Mesothelial cell of epicardium (in vitro differentiated cells): ENCODE measurements around the gene RORB. TPM values are rescaled to one million over a fixed set of nuclear protein-coding genes. Genes with fewer than 3 reads are reported as not detected.

ENCODE experiments used
- DNase-seq, 2 experiments: peaks; one replicate each; pipeline ENCODE4 v3.0.0; 2021; ENCODE audit warnings: low spot score in 2 of 2; ENCODE audit not compliant: unreplicated experiment in 2 of 2
- H3K27ac Mint-ChIP-seq: 2 replicates; pipeline ENCODE4 v1.8.0; 2021; ENCODE audit warnings: mixed read lengths
- H3K27me3 Mint-ChIP-seq: 2 replicates; pipeline ENCODE4 v1.8.0; 2021; ENCODE audit warnings: low read depth, mixed read lengths
- H3K36me3 Mint-ChIP-seq: 2 replicates; pipeline ENCODE4 v1.8.0; 2021; ENCODE audit warnings: mixed read lengths
- H3K4me1 Mint-ChIP-seq: 2 replicates; pipeline ENCODE4 v1.8.0; 2021; ENCODE audit warnings: mixed read lengths
- H3K4me3 Mint-ChIP-seq: 2 replicates; pipeline ENCODE4 v1.8.0; 2021; ENCODE audit warnings: mild to moderate bottlenecking, moderate library complexity, mixed read lengths
- H3K9me3 Mint-ChIP-seq: 2 replicates; pipeline ENCODE4 v1.8.0; 2021; ENCODE audit warnings: mixed read lengths
- CTCF ChIP-seq: fragments of 200-600 bp; sonication (generic); IDR thresholded peaks from one replicate; pipeline ENCODE4 v1.5.0; 2021; ENCODE audit warnings: antibody characterized with exemption; ENCODE audit not compliant: unreplicated experiment
- total RNA-seq: library from RNA; stranded (reverse); gene quantifications from 3 replicates; pipeline ENCODE4 v1.2.1, GENCODE V29; 2021

Gene RORB
- total RNA-seq, 1 donor from 2014 or later = 0.38 TPM

GRCh38 chr9:74595286-74595685, 98.2 kb downstream of the RORB start:
- no peak for DNase-seq
- H3K27ac Mint-ChIP-seq = no peak overlapping the region
- H3K4me3 Mint-ChIP-seq = no peak overlapping the region
- peaks cover 15% of the 10 kb centered on the region for H3K27me3 Mint-ChIP-seq
- TF ChIP-seq CTCF = no peak
- H3K9me3 Mint-ChIP-seq = no peaks in the 10 kb centered on the region
- H3K4me1 Mint-ChIP-seq = no peaks in the 10 kb centered on the region
- no peaks in the 10 kb centered on the region for H3K36me3 Mint-ChIP-seq

DNA sequence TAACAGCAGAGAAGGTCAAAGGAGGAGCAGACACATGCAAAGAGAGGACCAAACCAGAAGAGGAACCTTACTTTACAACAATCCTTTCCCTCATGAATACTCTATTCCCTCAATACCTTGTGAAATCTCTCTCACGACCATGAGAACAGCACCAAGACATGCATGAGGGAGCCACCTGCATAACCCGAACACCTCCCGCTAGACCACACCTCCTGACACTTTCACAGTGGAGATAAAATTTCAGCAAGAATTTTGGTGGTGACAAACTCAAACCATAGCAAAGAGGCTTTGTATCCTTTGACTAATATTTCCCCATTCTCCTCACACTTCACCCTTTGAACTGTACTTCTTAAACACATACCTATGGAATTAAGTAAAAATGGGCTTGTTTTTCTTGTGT, 101.7 kb downstream of the RORB start:
- Mint-ChIP-seq H3K27me3 (peaks cover 20% of the 10 kb centered on the region), H3K27ac (no peak overlapping the region), H3K36me3 (no peaks in the 10 kb centered on the region), H3K4me3 (no peak overlapping the region), H3K4me1 (no peaks in the 10 kb centered on the region), H3K9me3 (no peaks in the 10 kb centered on the region)
- no peak for DNase-seq
- no peak for TF ChIP-seq CTCF

DNA sequence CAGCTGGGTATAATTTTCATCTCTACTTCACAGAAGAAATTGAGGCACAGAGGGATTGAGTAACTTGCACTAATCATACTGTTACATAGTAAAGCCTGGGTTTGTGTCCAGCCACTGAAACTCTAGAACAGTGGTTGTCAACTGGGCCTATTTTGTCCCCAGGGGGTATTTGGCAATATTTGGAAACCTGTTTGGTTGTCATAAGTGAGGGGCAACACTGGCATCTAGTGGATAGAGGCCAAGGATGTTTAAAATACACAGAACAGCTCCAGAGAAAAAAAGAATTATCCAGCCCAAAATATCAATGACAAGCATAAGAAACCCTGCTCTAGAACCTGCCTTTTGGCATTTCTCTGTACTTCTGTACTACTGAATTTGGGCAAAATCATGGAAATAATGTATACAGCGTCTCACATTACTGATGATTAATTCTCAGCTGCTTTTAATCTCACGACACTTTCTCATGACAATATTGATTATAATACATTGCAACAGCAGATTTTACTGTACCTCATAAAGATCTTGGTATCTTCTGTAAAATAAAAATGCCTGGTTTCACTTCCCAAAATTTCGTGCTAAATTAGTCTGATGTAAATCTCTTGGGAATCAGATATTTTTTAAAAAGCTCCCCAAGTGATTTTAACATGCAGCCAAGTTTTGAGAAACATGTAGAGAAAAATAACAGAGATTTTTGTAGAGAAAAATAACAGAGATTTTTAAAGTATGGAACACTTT, 112.7 kb downstream of the RORB start:
- Mint-ChIP-seq H3K4me1 (no peaks in the 10 kb centered on the region), H3K9me3 (no peaks in the 10 kb centered on the region), H3K27ac (no peak overlapping the region), H3K36me3 (no peaks in the 10 kb centered on the region), H3K4me3 (no peak overlapping the region), H3K27me3 (peaks cover 15% of the 10 kb centered on the region)
- no peak for DNase-seq
- no peak for TF ChIP-seq CTCF

DNA sequence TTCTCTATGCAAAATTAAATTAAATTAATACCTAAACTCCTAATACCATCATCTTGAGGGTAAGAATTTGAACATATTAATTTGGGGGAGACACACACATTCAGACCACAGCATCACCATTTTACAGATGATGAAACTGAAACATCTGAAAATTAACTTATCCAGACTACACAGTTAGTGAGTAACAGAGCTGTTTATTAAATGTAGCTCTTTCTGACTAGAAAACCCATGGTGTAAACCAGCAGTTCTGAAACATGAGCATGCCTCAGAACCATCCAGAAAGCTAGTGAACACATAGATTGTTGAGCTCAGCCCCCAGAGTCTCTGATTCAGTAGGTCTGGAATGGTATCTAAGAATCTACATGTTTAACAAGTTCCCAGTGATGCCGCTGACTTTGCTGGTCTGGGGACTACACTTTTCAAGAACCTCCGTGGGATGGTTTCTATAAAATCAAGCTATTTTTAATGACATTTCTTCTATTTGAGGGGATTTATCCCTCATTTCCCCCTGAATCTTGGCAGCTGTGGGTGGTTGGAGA, 113.5 kb downstream of the RORB start:
- no peak for DNase-seq
- no peak for TF ChIP-seq CTCF
- Mint-ChIP-seq H3K4me3 (no peak overlapping the region), H3K9me3 (no peaks in the 10 kb centered on the region), H3K27ac (no peak overlapping the region), H3K27me3 (peaks cover 12% of the 10 kb centered on the region), H3K4me1 (no peaks in the 10 kb centered on the region), H3K36me3 (no peaks in the 10 kb centered on the region)

GRCh38 chr9:74630228-74630627, 133.1 kb downstream of the RORB start:
- Mint-ChIP-seq H3K9me3 (no peaks in the 10 kb centered on the region), H3K4me3 (no peak overlapping the region), H3K27me3 (peaks cover 34% of the 10 kb centered on the region), H3K4me1 (peaks cover 14% of the 10 kb centered on the region), H3K36me3 (no peaks in the 10 kb centered on the region), H3K27ac (no peak overlapping the region)
- TF ChIP-seq CTCF = no peak
- no peak for DNase-seq
